Brain microvascular endothelial cell (primary cell): ENCODE results near the gene TTC34.
"Not testable (repeated sequence)": the region's sequence is repeated elsewhere in the genome, so short reads cannot be mapped to it uniquely, and the experiment has no call there.

ENCODE experiments used
- DNase-seq: peaks from one replicate; pipeline ENCODE4 v3.0.0-alpha.2; 2020
- H3K27ac ChIP-seq: fragments of 250-450 bp; sonication (Bioruptor Pico); 2 replicates; pipeline ENCODE4 v1.5.1; 2020; ENCODE audit warnings: mild to moderate bottlenecking, moderate library complexity
- H3K27me3 ChIP-seq: fragments of 250-450 bp; sonication (Bioruptor Pico); replicated peaks from 2 replicates; pipeline ENCODE4 v1.5.1; 2020; ENCODE audit warnings: mild to moderate bottlenecking
- H3K36me3 ChIP-seq: fragments of 250-450 bp; sonication (Bioruptor Pico); replicated peaks from 2 replicates; pipeline ENCODE4 v1.5.1; 2020; ENCODE audit warnings: mild to moderate bottlenecking
- H3K4me3 ChIP-seq: 2 replicates; pipeline ENCODE4 v1.5.1; 2011; ENCODE audit warnings: low read depth, mild to moderate bottlenecking, control low read depth, low read length, moderate library complexity
- CTCF ChIP-seq: IDR thresholded peaks from 2 replicates; pipeline ENCODE4 v1.5.1; 2011; ENCODE audit warnings: low read depth, mild to moderate bottlenecking, moderate library complexity, low read length, control low read depth, inconsistent platforms; ENCODE audit errors: missing control alignments
- in situ Hi-C: cut with HindIII; loops from 2 replicates; pipeline ENCODE4 v1.10.0; 2017; ENCODE audit warnings: low sequenced_read_pairs, low pct_ligation_motif_present

The TTC34 gene

GRCh38 chr1:2630498-2631135 lies 170.9 kb downstream of the TTC34 start:
- no peak for TF ChIP-seq CTCF
- Histone ChIP-seq H3K27ac (no peak overlapping the region), H3K36me3 (no peaks in the 10 kb centered on the region), H3K4me3 (no peak overlapping the region), H3K27me3 (peaks cover 26% of the 10 kb centered on the region)
- in situ Hi-C loops = no loop called here
- no peak for DNase-seq

GRCh38 chr1:2629627-2630497 lies 171.6 kb downstream of the TTC34 start:
- no peak for DNase-seq
- no peaks in the 10 kb centered on the region for H3K36me3 ChIP-seq
- no peak overlapping the region for H3K4me3 ChIP-seq
- in situ Hi-C loops = no loop called here
- H3K27ac ChIP-seq = no peak overlapping the region
- H3K27me3 ChIP-seq = peaks cover 26% of the 10 kb centered on the region
- TF ChIP-seq CTCF = no peak

GRCh38 chr1:2628933-2629626 lies 172.4 kb downstream of the TTC34 start:
- no peak for TF ChIP-seq CTCF
- no peak overlapping the region for H3K4me3 ChIP-seq
- H3K27ac ChIP-seq = no peak overlapping the region
- no peaks in the 10 kb centered on the region for H3K36me3 ChIP-seq
- DNase-seq = no peak
- in situ Hi-C loops = no loop called here
- peaks cover 26% of the 10 kb centered on the region for H3K27me3 ChIP-seq

- no peak for DNase-seq
- Histone ChIP-seq H3K27ac (no peak overlapping the region), H3K36me3 (no peaks in the 10 kb centered on the region), H3K4me3 (no peak overlapping the region), H3K27me3 (peaks cover 26% of the 10 kb centered on the region)
- no peak for TF ChIP-seq CTCF
- in situ Hi-C loops = no loop called here
These were observed 173.1 kb downstream of the TTC34 start for GRCh38 chr1:2628191-2628932.

GRCh38 chr1:2627746-2628145 lies 173.7 kb downstream of the TTC34 start:
- no peak for TF ChIP-seq CTCF
- Histone ChIP-seq H3K36me3 (no peaks in the 10 kb centered on the region), H3K27ac (no peak overlapping the region), H3K27me3 (peaks cover 26% of the 10 kb centered on the region), H3K4me3 (no peak overlapping the region)
- in situ Hi-C loops = no loop called here
- DNase-seq = no peak

- H3K27me3 ChIP-seq = peaks cover 26% of the 10 kb centered on the region
- H3K36me3 ChIP-seq, in situ Hi-C loops, H3K4me3 ChIP-seq, H3K27ac ChIP-seq, DNase-seq: not testable (repeated sequence)
These were observed 175.7 kb downstream of the TTC34 start for GRCh38 chr1:2625748-2626147.
